ENCODE measurements around the gene USP3.
A peak's percentile ranks its signal among the peaks of the same experiment; 100 is the strongest.

The USP3 gene

GRCh38 chr15:63505842-63506222 is 1.4 kb downstream of the USP3 start:
- peaks cover 27 to 72% (median 50%) of the 10 kb centered on the region in 4 experiments for H3K4me1 ChIP-seq (ENCODE audit: control extremely low read depth in 1 of 4, control insufficient read depth in 4 of 4, insufficient read depth in 4 of 4, low read length in 3 of 4)
- H3K27ac ChIP-seq (ENCODE audit: insufficient read depth in 1 of 2, low read depth in 1 of 2, low read length in 2 of 2, poor library complexity in 1 of 2, severe bottlenecking in 2 of 2) = peak overlapping the region; percentile 55 to 90
- no peak for DNase-seq
- H3K4me3 ChIP-seq (ENCODE audit: control insufficient read depth in 1 of 7, extremely low read depth in 1 of 7, insufficient read depth in 4 of 7, low read depth in 2 of 7, low read length in 6 of 7) = peak overlapping the region in 6 of 7 experiments; percentile 81 to 90 (median 86)
- WGBS (ENCODE audit: insufficient coverage) = 36% methylated on average over 7 of the region's 8 CpGs
- peaks cover 0 to 3% (median 0%) of the 10 kb centered on the region in 5 experiments for H3K27me3 ChIP-seq (replicated peaks in 2 of 5; ENCODE audit: control insufficient read depth in 4 of 5, insufficient read depth in 5 of 5, low read length in 4 of 5)
- CTCF ChIA-PET = interaction anchor here (1.2 to 2.8 kb wide), 14 partner anchors 9 to 65 kb away, joined by 3 to 18 read pairs (median 6); no protein-coding TSS in a partner anchor
- no peaks in the 10 kb centered on the region for H3K9me3 ChIP-seq (ENCODE audit: control extremely low read depth in 1 of 5, control insufficient read depth in 4 of 5, insufficient read depth in 2 of 5, low read depth in 1 of 5, low read length in 4 of 5)
- no peaks in the 10 kb centered on the region for H3K36me3 ChIP-seq (ENCODE audit: control insufficient read depth in 4 of 4, insufficient read depth in 4 of 4, low read length in 3 of 4)
- POLR2A ChIA-PET = interaction anchor here (0.7 kb wide), 1 partner anchor 9 kb away, joined by 4 read pairs; no protein-coding TSS in a partner anchor

- 88% methylated on average over 3 of the region's 8 CpGs for WGBS (ENCODE audit: insufficient coverage)
- H3K4me1 ChIP-seq (ENCODE audit: control extremely low read depth in 1 of 4, control insufficient read depth in 4 of 4, insufficient read depth in 4 of 4, low read length in 3 of 4) = peaks cover 22 to 64% (median 42%) of the 10 kb centered on the region in 4 experiments
- no peak overlapping the region for H3K27ac ChIP-seq (ENCODE audit: insufficient read depth in 1 of 2, low read depth in 1 of 2, low read length in 2 of 2, poor library complexity in 1 of 2, severe bottlenecking in 2 of 2)
- H3K36me3 ChIP-seq (ENCODE audit: control insufficient read depth in 4 of 4, insufficient read depth in 4 of 4, low read length in 3 of 4) = no peaks in the 10 kb centered on the region
- ChIA-PET CTCF (interaction anchor here (0.9 to 2.5 kb wide), 8 partner anchors 8 to 92 kb away, joined by 3 to 12 read pairs (median 6); no protein-coding TSS in a partner anchor), POLR2A (no interaction called here)
- peak in 1 of 3 donors; percentile 44 for DNase-seq
- no peaks in the 10 kb centered on the region for H3K9me3 ChIP-seq (ENCODE audit: control extremely low read depth in 1 of 5, control insufficient read depth in 4 of 5, insufficient read depth in 2 of 5, low read depth in 1 of 5, low read length in 4 of 5)
- H3K4me3 ChIP-seq (ENCODE audit: control insufficient read depth in 1 of 7, extremely low read depth in 1 of 7, insufficient read depth in 4 of 7, low read depth in 2 of 7, low read length in 6 of 7) = peak overlapping the region in 3 of 7 experiments; percentile 85 to 90 (median 86)
- no peaks in the 10 kb centered on the region for H3K27me3 ChIP-seq (replicated peaks in 2 of 5; ENCODE audit: control insufficient read depth in 4 of 5, insufficient read depth in 5 of 5, low read length in 4 of 5)
These were observed 2.2 kb downstream of the USP3 start for GRCh38 chr15:63506537-63507035.

DNA sequence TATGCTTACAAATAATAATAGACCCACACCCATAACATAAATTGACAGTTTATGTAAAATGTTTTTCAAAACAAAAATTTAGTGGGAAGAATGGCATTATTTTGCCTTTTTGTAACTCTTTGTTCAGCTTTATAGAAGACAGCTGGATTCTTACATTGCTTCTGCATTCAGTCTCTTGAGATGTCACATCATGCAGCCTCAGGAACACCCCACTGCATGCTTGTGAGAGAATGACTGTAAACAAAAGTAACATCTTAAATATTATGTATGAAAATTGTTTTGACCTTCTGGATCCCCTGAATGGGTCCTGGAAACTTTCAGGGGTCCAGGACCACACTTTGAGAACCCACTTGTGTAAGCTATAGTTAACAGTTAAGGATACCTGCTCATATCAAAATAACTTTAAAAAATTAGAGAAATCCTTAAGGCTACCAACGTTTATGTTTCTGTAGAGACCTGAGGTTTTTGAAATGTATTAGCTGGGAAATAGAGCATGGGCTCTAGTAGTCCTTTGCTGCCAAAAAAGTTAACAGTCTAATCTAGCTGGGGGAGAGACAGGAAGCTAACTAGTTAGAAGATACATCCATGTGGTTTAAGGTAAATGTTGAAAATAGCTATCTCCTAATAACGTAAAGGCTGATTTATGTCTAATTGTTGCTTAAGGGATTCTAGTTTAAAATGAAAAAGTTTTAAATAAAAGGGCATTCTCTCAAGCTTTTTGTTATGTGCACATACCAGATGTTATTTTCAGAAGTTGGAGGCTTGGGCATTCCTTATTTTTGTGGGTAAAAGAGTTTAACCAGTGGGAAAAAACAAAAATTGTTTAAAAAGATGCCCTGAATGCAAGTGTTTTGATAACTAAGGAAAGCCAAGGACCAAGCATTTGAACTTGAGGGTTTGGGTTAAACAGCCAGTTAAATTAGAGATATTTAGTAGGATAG is 3.8 kb downstream of the USP3 start:
- H3K4me1 ChIP-seq (ENCODE audit: control extremely low read depth in 1 of 4, control insufficient read depth in 4 of 4, insufficient read depth in 4 of 4, low read length in 3 of 4) = peaks cover 15 to 50% (median 32%) of the 10 kb centered on the region in 4 experiments
- no peak overlapping the region for H3K27ac ChIP-seq (ENCODE audit: insufficient read depth in 1 of 2, low read depth in 1 of 2, low read length in 2 of 2, poor library complexity in 1 of 2, severe bottlenecking in 2 of 2)

GRCh38 chr15:63509056-63509954 is 4.9 kb downstream of the USP3 start:
- peaks cover 11 to 46% (median 27%) of the 10 kb centered on the region in 4 experiments for H3K4me1 ChIP-seq (ENCODE audit: control extremely low read depth in 1 of 4, control insufficient read depth in 4 of 4, insufficient read depth in 4 of 4, low read length in 3 of 4)

More for the DNA sequence above, 3.8 kb downstream of the USP3 start:
- Histone ChIP-seq H3K27me3 (replicated peaks in 2 of 5; ENCODE audit: control insufficient read depth in 4 of 5, insufficient read depth in 5 of 5, low read length in 4 of 5) (no peaks in the 10 kb centered on the region), H3K36me3 (ENCODE audit: control insufficient read depth in 4 of 4, insufficient read depth in 4 of 4, low read length in 3 of 4) (no peaks in the 10 kb centered on the region), H3K4me3 (ENCODE audit: control insufficient read depth in 1 of 7, extremely low read depth in 1 of 7, insufficient read depth in 4 of 7, low read depth in 2 of 7, low read length in 6 of 7) (no peak overlapping the region), H3K9me3 (ENCODE audit: control extremely low read depth in 1 of 5, control insufficient read depth in 4 of 5, insufficient read depth in 2 of 5, low read depth in 1 of 5, low read length in 4 of 5) (no peaks in the 10 kb centered on the region)
- 14% methylated on average over 2 of the region's 2 CpGs for WGBS (ENCODE audit: insufficient coverage)
- no peak for DNase-seq
- ChIA-PET POLR2A (interaction anchor here (1.1 kb wide), 1 partner anchor 10 kb away, joined by 4 read pairs; no protein-coding TSS in a partner anchor), CTCF (interaction anchor here (0.7 to 2.2 kb wide), 8 partner anchors 9 to 91 kb away, joined by 3 to 6 read pairs (median 3); no protein-coding TSS in a partner anchor)

GRCh38 chr15:63509955-63510940 is 5.9 kb downstream of the USP3 start:
- DNase-seq = no peak
- H3K27ac ChIP-seq (ENCODE audit: insufficient read depth in 1 of 2, low read depth in 1 of 2, low read length in 2 of 2, poor library complexity in 1 of 2, severe bottlenecking in 2 of 2) = no peak overlapping the region
- POLR2A ChIA-PET = interaction anchor here (0.6 kb wide), 1 partner anchor 10 kb away, joined by 3 read pairs; no protein-coding TSS in a partner anchor
- H3K27me3 ChIP-seq (replicated peaks in 2 of 5; ENCODE audit: control insufficient read depth in 4 of 5, insufficient read depth in 5 of 5, low read length in 4 of 5) = no peaks in the 10 kb centered on the region
- peaks cover 11 to 55% (median 36%) of the 10 kb centered on the region in 4 experiments for H3K4me1 ChIP-seq (ENCODE audit: control extremely low read depth in 1 of 4, control insufficient read depth in 4 of 4, insufficient read depth in 4 of 4, low read length in 3 of 4)
- no peaks in the 10 kb centered on the region for H3K9me3 ChIP-seq (ENCODE audit: control extremely low read depth in 1 of 5, control insufficient read depth in 4 of 5, insufficient read depth in 2 of 5, low read depth in 1 of 5, low read length in 4 of 5)
- CTCF ChIA-PET = interaction anchor here (0.8 to 1.8 kb wide), 8 partner anchors 10 to 89 kb away, joined by 3 to 7 read pairs (median 4); no protein-coding TSS in a partner anchor
- H3K36me3 ChIP-seq (ENCODE audit: control insufficient read depth in 4 of 4, insufficient read depth in 4 of 4, low read length in 3 of 4) = no peaks in the 10 kb centered on the region
- 100% methylated on average over 1 of the region's 5 CpGs for WGBS (ENCODE audit: insufficient coverage)
- H3K4me3 ChIP-seq (ENCODE audit: control insufficient read depth in 1 of 7, extremely low read depth in 1 of 7, insufficient read depth in 4 of 7, low read depth in 2 of 7, low read length in 6 of 7) = no peak overlapping the region

More at GRCh38 chr15:63509056-63509954, 4.9 kb downstream of the USP3 start:
- no peak overlapping the region for H3K4me3 ChIP-seq (ENCODE audit: control insufficient read depth in 1 of 7, extremely low read depth in 1 of 7, insufficient read depth in 4 of 7, low read depth in 2 of 7, low read length in 6 of 7)
- 100% methylated on average over 3 of the region's 6 CpGs for WGBS (ENCODE audit: insufficient coverage)
- H3K27me3 ChIP-seq (replicated peaks in 2 of 5; ENCODE audit: control insufficient read depth in 4 of 5, insufficient read depth in 5 of 5, low read length in 4 of 5) = no peaks in the 10 kb centered on the region
- ChIA-PET POLR2A (no interaction called here), CTCF (interaction anchor here (0.8 to 1.8 kb wide), 8 partner anchors 11 to 90 kb away, joined by 3 to 7 read pairs (median 4); no protein-coding TSS in a partner anchor)
- H3K27ac ChIP-seq (ENCODE audit: insufficient read depth in 1 of 2, low read depth in 1 of 2, low read length in 2 of 2, poor library complexity in 1 of 2, severe bottlenecking in 2 of 2) = no peak overlapping the region
- no peaks in the 10 kb centered on the region for H3K36me3 ChIP-seq (ENCODE audit: control insufficient read depth in 4 of 4, insufficient read depth in 4 of 4, low read length in 3 of 4)
- H3K9me3 ChIP-seq (ENCODE audit: control extremely low read depth in 1 of 5, control insufficient read depth in 4 of 5, insufficient read depth in 2 of 5, low read depth in 1 of 5, low read length in 4 of 5) = no peaks in the 10 kb centered on the region
- no peak for DNase-seq

DNA sequence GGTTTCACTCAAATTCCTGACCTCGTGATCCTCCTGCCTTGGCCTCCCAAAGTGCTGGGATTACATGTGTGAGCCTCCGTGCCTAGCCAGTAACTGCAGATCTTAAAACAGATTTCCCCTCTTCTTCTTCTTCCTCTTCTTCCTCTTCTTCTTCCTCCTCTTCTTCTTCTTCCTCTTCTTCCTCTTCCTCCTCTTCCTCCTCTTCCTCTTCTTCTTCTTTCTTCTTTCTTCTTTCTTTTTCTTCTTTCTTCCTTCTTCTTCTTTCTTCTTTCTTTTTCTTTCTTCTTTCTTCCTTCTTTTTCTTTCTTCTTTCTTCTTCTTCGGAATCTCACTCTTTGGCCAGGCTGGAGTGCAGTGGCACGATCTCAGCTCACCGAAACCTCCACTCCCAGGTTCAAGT is 7.8 kb downstream of the USP3 start:
- Histone ChIP-seq H3K27ac (ENCODE audit: insufficient read depth in 1 of 2, low read depth in 1 of 2, low read length in 2 of 2, poor library complexity in 1 of 2, severe bottlenecking in 2 of 2) (no peak overlapping the region), H3K27me3 (replicated peaks in 2 of 5; ENCODE audit: control insufficient read depth in 4 of 5, insufficient read depth in 5 of 5, low read length in 4 of 5) (no peaks in the 10 kb centered on the region), H3K9me3 (ENCODE audit: control extremely low read depth in 1 of 5, control insufficient read depth in 4 of 5, insufficient read depth in 2 of 5, low read depth in 1 of 5, low read length in 4 of 5) (no peaks in the 10 kb centered on the region), H3K4me3 (ENCODE audit: control insufficient read depth in 1 of 7, extremely low read depth in 1 of 7, insufficient read depth in 4 of 7, low read depth in 2 of 7, low read length in 6 of 7) (no peak overlapping the region), H3K36me3 (ENCODE audit: control insufficient read depth in 4 of 4, insufficient read depth in 4 of 4, low read length in 3 of 4) (no peaks in the 10 kb centered on the region), H3K4me1 (ENCODE audit: control extremely low read depth in 1 of 4, control insufficient read depth in 4 of 4, insufficient read depth in 4 of 4, low read length in 3 of 4) (peaks cover 0 to 50% (median 27%) of the 10 kb centered on the region in 4 experiments)
- CTCF ChIA-PET = no interaction called here
- DNase-seq = no peak
- POLR2A ChIA-PET = no interaction called here
- 82% methylated on average over 5 of the region's 5 CpGs for WGBS (ENCODE audit: insufficient coverage)
